Thoracic aorta (tissue), 2 donors: Measurements from ENCODE around the gene EP400. TPM values are rescaled to one million over a fixed set of nuclear protein-coding genes. Genes with fewer than 3 reads are reported as not detected.

ENCODE experiments used
- ATAC-seq: fragments of 150-250 bp; one replicate; pipeline ENCODE4 v1.8.0; 2017; ENCODE audit warnings: low read depth; ENCODE audit not compliant: insufficient number of reproducible peaks, low FRiP score
- DNase-seq: peaks from one replicate; pipeline ENCODE4 v3.0.0-alpha.2; 2020; ENCODE audit warnings: low spot score
- H3K27ac ChIP-seq, 2 donors: fragments of 200-600 bp; sonication (generic); 1 replicate in 1 of 2; 2 replicates in 1 of 2; pipeline ENCODE4 v1.5.1; 2016; ENCODE audit warnings: mild to moderate bottlenecking in 2 of 2, moderate library complexity in 2 of 2
- H3K27me3 ChIP-seq: fragments of 200-600 bp; sonication (generic); replicated peaks from 2 replicates; pipeline ENCODE4 v1.6.0; 2016; ENCODE audit warnings: mild to moderate bottlenecking; ENCODE audit not compliant: insufficient read depth
- H3K36me3 ChIP-seq: fragments of 200-600 bp; sonication (generic); one replicate; pipeline ENCODE4 v1.5.1; 2016
- H3K4me1 ChIP-seq, 2 donors: fragments of 200-600 bp; sonication (generic); 1 replicate in 1 of 2; 2 replicates in 1 of 2; pipeline versions ENCODE4 v1.5.1 to v1.6.0; 2016; ENCODE audit warnings: low read depth in 2 of 2, mild to moderate bottlenecking in 1 of 2; ENCODE audit not compliant: control insufficient read depth in 1 of 2
- H3K4me3 ChIP-seq: fragments of 200-600 bp; sonication (generic); 2 replicates; pipeline ENCODE4 v1.5.1; 2016; ENCODE audit warnings: mild to moderate bottlenecking
- H3K9me3 ChIP-seq: fragments of 200-600 bp; sonication (generic); 2 replicates; pipeline ENCODE4 v1.5.1; 2016
- CTCF ChIP-seq: fragments of 200-600 bp; sonication (generic); IDR thresholded peaks from one replicate; pipeline ENCODE4 v1.5.1; 2019; ENCODE audit warnings: antibody characterized with exemption
- total RNA-seq, 2 donors: library from RNA; depleted of rRNA; stranded (reverse); fragments of >200 nt; gene quantifications; one replicate each; pipeline versions ENCODE4 v1.1.0 to v1.2.3, GENCODE V29; 2016

Gene EP400
- total RNA-seq, 2 donors from 2014 or later: 20.2 to 47.3 TPM

GRCh38 chr12:131915000-131915689 is 34.6 kb upstream of the EP400 start:
- Histone ChIP-seq H3K9me3 (no peaks in the 10 kb centered on the region), H3K4me1 (peaks cover 7 to 16% of the 10 kb centered on the region in 2 donors), H3K27ac (no peak overlapping the region), H3K36me3 (peaks cover 75% of the 10 kb centered on the region), H3K4me3 (no peak overlapping the region), H3K27me3 (no peaks in the 10 kb centered on the region)
- DNase-seq: no peak
- no peak for ATAC-seq
- no peak for TF ChIP-seq CTCF

GRCh38 chr12:131915823-131916222 is 33.9 kb upstream of the EP400 start:
- DNase-seq: no peak
- no peak for TF ChIP-seq CTCF
- no peaks in the 10 kb centered on the region for H3K9me3 ChIP-seq
- H3K36me3 ChIP-seq: peaks cover 74% of the 10 kb centered on the region
- no peaks in the 10 kb centered on the region for H3K27me3 ChIP-seq
- H3K4me1 ChIP-seq: peaks cover 7 to 16% of the 10 kb centered on the region in 2 donors
- no peak overlapping the region for H3K4me3 ChIP-seq
- no peak overlapping the region for H3K27ac ChIP-seq
- ATAC-seq: no peak

- Histone ChIP-seq H3K4me1 (peaks cover 7 to 16% of the 10 kb centered on the region in 2 donors), H3K9me3 (no peaks in the 10 kb centered on the region), H3K4me3 (no peak overlapping the region), H3K36me3 (peaks cover 74% of the 10 kb centered on the region), H3K27me3 (no peaks in the 10 kb centered on the region), H3K27ac (no peak overlapping the region)
- no peak for ATAC-seq
- no peak for TF ChIP-seq CTCF
- no peak for DNase-seq
These were observed 33.2 kb upstream of the EP400 start for GRCh38 chr12:131916306-131917138.

GRCh38 chr12:131917139-131917710 is 32.5 kb upstream of the EP400 start:
- H3K27ac ChIP-seq: no peak overlapping the region
- H3K36me3 ChIP-seq: peaks cover 72% of the 10 kb centered on the region
- TF ChIP-seq CTCF: no peak
- H3K27me3 ChIP-seq: no peaks in the 10 kb centered on the region
- peaks cover 4 to 10% of the 10 kb centered on the region in 2 donors for H3K4me1 ChIP-seq
- DNase-seq: no peak
- no peak for ATAC-seq
- H3K9me3 ChIP-seq: no peaks in the 10 kb centered on the region
- no peak overlapping the region for H3K4me3 ChIP-seq

- H3K27ac ChIP-seq: no peak overlapping the region
- no peak overlapping the region for H3K4me3 ChIP-seq
- no peaks in the 10 kb centered on the region for H3K27me3 ChIP-seq
- TF ChIP-seq CTCF: no peak
- H3K4me1 ChIP-seq: peaks cover 1 to 4% of the 10 kb centered on the region in 2 donors
- ATAC-seq: no peak
- no peaks in the 10 kb centered on the region for H3K9me3 ChIP-seq
- peaks cover 71% of the 10 kb centered on the region for H3K36me3 ChIP-seq
- DNase-seq: no peak
These were observed 31.9 kb upstream of the EP400 start for GRCh38 chr12:131917711-131918306.
